HepG2 (cell line): ENCODE data around the gene CKAP2L. TPM values are rescaled to one million over a fixed set of nuclear protein-coding genes. Genes with fewer than 3 reads are reported as not detected.

Experiments
- ATRX ChIP-seq: sonication (generic); formaldehyde crosslinking; IDR thresholded peaks from 2 replicates; pipeline ENCODE4 v1.4.0; 2020; ENCODE audit warnings: missing genetic modification reagents, borderline replicate concordance
- BORCS8-MEF2B ChIP-seq: sonication (generic); formaldehyde crosslinking; IDR thresholded peaks from 2 replicates; pipeline ENCODE4 v1.8.0; 2022; ENCODE audit warnings: mild to moderate bottlenecking, missing genetic modification reagents
- GATAD1 ChIP-seq: IDR thresholded peaks from 2 replicates; pipeline ENCODE4 v1.6.1; 2016; ENCODE audit warnings: missing genetic modification reagents, missing compliant biosample characterization
- HOXA5 ChIP-seq: sonication (generic); formaldehyde crosslinking; IDR thresholded peaks from 2 replicates; pipeline ENCODE4 v1.4.0; 2020; ENCODE audit warnings: missing genetic modification reagents
- KDM4B ChIP-seq: sonication (generic); formaldehyde crosslinking; IDR thresholded peaks from 2 replicates; pipeline ENCODE4 v1.4.0; 2020; ENCODE audit warnings: missing genetic modification reagents
- MAFF ChIP-seq: IDR thresholded peaks from 2 replicates; pipeline ENCODE4 v1.6.1; 2011; ENCODE audit warnings: low read depth, low read length, improper control_type of control experiment
- MBNL3 ChIP-seq: fragments of 250-450 bp; sonication (Bioruptor Pico); conservative IDR thresholded peaks from 2 replicates; pipeline ENCODE4 v1.8.0; 2022; ENCODE audit warnings: mild to moderate bottlenecking, inconsistent platforms
- PHF5A ChIP-seq: IDR thresholded peaks from one replicate; pipeline ENCODE4 v1.6.1; 2018; ENCODE audit warnings: low read depth, missing genetic modification reagents; ENCODE audit not compliant: unreplicated experiment
- PLRG1 ChIP-seq: fragments of 450-650 bp; conservative IDR thresholded peaks from 2 replicates; pipeline ENCODE4 v1.6.1; 2016
- RARA ChIP-seq: IDR thresholded peaks from 2 replicates; pipeline ENCODE4 v1.6.1; 2016; ENCODE audit warnings: missing genetic modification reagents, missing compliant biosample characterization
- SOX5 ChIP-seq: IDR thresholded peaks from 2 replicates; pipeline ENCODE4 v1.6.1; 2016; ENCODE audit warnings: borderline replicate concordance
- SUZ12 ChIP-seq: fragments of 150-350 bp; IDR thresholded peaks from 2 replicates; pipeline ENCODE4 v1.6.1; 2014; ENCODE audit warnings: low read depth, low read length
- TBX3 ChIP-seq: fragments of 450-650 bp; IDR thresholded peaks from 2 replicates; pipeline ENCODE4 v1.6.1; 2017; ENCODE audit warnings: antibody characterized with exemption, mild to moderate bottlenecking, inconsistent platforms, borderline replicate concordance
- ZNF12 ChIP-seq: sonication (generic); formaldehyde crosslinking; IDR thresholded peaks from 2 replicates; pipeline ENCODE4 v1.5.0; 2020; ENCODE audit warnings: missing genetic modification reagents
- ZNF337 ChIP-seq: sonication (generic); formaldehyde crosslinking; IDR thresholded peaks from 2 replicates; pipeline ENCODE4 v1.5.1; 2020; ENCODE audit warnings: missing genetic modification reagents, low read depth, mild to moderate bottlenecking, borderline replicate concordance
- ZNF367 ChIP-seq: sonication (generic); formaldehyde crosslinking; IDR thresholded peaks from 2 replicates; pipeline ENCODE4 v1.4.0; 2020; ENCODE audit warnings: missing genetic modification reagents, borderline replicate concordance
- ZNF441 ChIP-seq: sonication (generic); formaldehyde crosslinking; IDR thresholded peaks from 2 replicates; pipeline ENCODE4 v1.7.0; 2021; ENCODE audit warnings: missing genetic modification reagents, borderline replicate concordance
- ZNF713 ChIP-seq: sonication (generic); formaldehyde crosslinking; IDR thresholded peaks from 2 replicates; pipeline ENCODE4 v1.4.0; 2020; ENCODE audit warnings: mild to moderate bottlenecking, missing genetic modification reagents
- polyA plus RNA-seq, 8 experiments: library from polyadenylated mRNA; depleted of rRNA in 3 of 8; stranded (reverse) in 7 of 8; unstranded in 1 of 8; fragments of >200 nt; fragmentation: Illumina TruSeq in 4 of 8; extraction: Trizol in 4 of 8; gene quantifications; 2 replicates each; pipeline versions ENCODE4 v1.2.1 to v1.2.3, GENCODE V29; 2011 to 2016; ENCODE audit warnings: low read depth in 4 of 8, missing spikeins in 1 of 8, mixed read lengths in 1 of 8; ENCODE audit not compliant: insufficient read depth in 1 of 8
- total RNA-seq, 5 experiments: library from RNA; depleted of rRNA; stranded (reverse); fragments of >200 nt; fragmentation: Illumina TruSeq; extraction: Trizol; gene quantifications; 2 replicates each; pipeline ENCODE4 v1.2.3, GENCODE V29; 2016; ENCODE audit warnings: low read depth in 1 of 5
- TF ChIP-seq, protein P1 (sequence below): sonication (generic); formaldehyde crosslinking; IDR thresholded peaks from 2 replicates; pipeline ENCODE4 v1.4.0; 2020; ENCODE audit warnings: missing genetic modification reagents
- TF ChIP-seq, protein P2 (sequence below): sonication (generic); formaldehyde crosslinking; IDR thresholded peaks from 2 replicates; pipeline ENCODE4 v1.4.0; 2020; ENCODE audit warnings: mild to moderate bottlenecking, missing genetic modification reagents
- TF ChIP-seq, protein P3 (sequence below): sonication (generic); formaldehyde crosslinking; IDR thresholded peaks from 2 replicates; pipeline ENCODE4 v1.8.0; 2022; ENCODE audit warnings: mild to moderate bottlenecking, missing genetic modification reagents; ENCODE audit not compliant: insufficient replicate concordance
- TF ChIP-seq, protein P4 (sequence below): sonication (generic); formaldehyde crosslinking; IDR thresholded peaks from 2 replicates; pipeline ENCODE4 v1.4.0; 2020; ENCODE audit warnings: missing genetic modification reagents, mild to moderate bottlenecking, borderline replicate concordance

CKAP2L gene
- total and polyA plus RNA-seq, 2 of the 13 experiments (the other 11 are each of a cell fraction or from before 2014, with no cell fraction given): 7.1 to 9.5 TPM

DNA sequence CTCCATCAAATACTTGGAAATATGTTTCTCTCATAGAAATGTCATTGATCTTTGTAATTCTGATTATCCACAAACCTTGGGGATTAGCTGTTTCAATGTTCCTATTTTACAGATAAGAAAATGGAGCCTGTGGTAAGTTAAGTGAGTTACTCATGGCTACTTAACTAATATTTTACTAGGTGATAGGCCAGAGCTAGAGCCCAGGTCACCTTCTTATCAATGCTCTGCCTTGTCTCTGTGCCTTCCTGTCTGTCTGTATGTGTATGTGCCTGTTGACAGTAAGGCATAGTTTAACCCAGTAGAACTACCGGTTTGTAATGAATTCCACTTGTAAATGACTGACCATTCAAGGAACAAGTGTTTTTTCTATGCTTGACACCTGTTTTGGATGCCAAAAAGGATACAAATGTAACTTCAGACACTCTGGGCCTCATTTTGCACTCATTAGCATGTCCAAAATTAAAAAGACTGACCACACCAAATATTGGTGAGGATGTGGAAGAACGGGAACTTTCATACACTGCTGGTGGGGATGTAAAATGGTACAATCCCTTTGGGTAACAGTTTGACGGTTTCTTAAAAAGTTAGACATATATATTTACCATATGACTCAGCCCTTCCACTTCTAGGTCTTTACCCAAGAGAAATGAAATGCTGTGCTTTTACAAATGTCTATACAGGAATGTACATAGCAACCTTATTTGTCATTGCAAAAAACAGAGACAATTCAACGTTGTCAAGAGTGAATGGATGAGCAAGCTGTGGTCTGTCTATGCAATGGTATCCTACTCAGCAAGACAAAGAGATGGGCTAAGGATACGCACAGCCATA lies 39.5 kb upstream of the CKAP2L start (continued):
- TF ChIP-seq, protein P1, sequence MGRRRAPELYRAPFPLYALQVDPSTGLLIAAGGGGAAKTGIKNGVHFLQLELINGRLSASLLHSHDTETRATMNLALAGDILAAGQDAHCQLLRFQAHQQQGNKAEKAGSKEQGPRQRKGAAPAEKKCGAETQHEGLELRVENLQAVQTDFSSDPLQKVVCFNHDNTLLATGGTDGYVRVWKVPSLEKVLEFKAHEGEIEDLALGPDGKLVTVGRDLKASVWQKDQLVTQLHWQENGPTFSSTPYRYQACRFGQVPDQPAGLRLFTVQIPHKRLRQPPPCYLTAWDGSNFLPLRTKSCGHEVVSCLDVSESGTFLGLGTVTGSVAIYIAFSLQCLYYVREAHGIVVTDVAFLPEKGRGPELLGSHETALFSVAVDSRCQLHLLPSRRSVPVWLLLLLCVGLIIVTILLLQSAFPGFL (CRISPR knock-in tag): no peak
- TF ChIP-seq BORCS8-MEF2B (CRISPR knock-in tag): no peak
- no peak for TF ChIP-seq ZNF337 (CRISPR knock-in tag)
- TF ChIP-seq ATRX (CRISPR knock-in tag): no peak
- TF ChIP-seq, protein P2, sequence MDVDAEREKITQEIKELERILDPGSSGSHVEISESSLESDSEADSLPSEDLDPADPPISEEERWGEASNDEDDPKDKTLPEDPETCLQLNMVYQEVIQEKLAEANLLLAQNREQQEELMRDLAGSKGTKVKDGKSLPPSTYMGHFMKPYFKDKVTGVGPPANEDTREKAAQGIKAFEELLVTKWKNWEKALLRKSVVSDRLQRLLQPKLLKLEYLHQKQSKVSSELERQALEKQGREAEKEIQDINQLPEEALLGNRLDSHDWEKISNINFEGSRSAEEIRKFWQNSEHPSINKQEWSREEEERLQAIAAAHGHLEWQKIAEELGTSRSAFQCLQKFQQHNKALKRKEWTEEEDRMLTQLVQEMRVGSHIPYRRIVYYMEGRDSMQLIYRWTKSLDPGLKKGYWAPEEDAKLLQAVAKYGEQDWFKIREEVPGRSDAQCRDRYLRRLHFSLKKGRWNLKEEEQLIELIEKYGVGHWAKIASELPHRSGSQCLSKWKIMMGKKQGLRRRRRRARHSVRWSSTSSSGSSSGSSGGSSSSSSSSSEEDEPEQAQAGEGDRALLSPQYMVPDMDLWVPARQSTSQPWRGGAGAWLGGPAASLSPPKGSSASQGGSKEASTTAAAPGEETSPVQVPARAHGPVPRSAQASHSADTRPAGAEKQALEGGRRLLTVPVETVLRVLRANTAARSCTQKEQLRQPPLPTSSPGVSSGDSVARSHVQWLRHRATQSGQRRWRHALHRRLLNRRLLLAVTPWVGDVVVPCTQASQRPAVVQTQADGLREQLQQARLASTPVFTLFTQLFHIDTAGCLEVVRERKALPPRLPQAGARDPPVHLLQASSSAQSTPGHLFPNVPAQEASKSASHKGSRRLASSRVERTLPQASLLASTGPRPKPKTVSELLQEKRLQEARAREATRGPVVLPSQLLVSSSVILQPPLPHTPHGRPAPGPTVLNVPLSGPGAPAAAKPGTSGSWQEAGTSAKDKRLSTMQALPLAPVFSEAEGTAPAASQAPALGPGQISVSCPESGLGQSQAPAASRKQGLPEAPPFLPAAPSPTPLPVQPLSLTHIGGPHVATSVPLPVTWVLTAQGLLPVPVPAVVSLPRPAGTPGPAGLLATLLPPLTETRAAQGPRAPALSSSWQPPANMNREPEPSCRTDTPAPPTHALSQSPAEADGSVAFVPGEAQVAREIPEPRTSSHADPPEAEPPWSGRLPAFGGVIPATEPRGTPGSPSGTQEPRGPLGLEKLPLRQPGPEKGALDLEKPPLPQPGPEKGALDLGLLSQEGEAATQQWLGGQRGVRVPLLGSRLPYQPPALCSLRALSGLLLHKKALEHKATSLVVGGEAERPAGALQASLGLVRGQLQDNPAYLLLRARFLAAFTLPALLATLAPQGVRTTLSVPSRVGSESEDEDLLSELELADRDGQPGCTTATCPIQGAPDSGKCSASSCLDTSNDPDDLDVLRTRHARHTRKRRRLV (CRISPR knock-in tag): 0 out of 2 replicates have a peak, but pooled peaks have one; percentile 65
- no peak for TF ChIP-seq ZNF367 (CRISPR knock-in tag)
- no peak for TF ChIP-seq MBNL3 (CRISPR knock-in tag)
- TF ChIP-seq PHF5A (CRISPR knock-in tag): no peak
- no peak for TF ChIP-seq PLRG1
- TF ChIP-seq, protein P3, sequence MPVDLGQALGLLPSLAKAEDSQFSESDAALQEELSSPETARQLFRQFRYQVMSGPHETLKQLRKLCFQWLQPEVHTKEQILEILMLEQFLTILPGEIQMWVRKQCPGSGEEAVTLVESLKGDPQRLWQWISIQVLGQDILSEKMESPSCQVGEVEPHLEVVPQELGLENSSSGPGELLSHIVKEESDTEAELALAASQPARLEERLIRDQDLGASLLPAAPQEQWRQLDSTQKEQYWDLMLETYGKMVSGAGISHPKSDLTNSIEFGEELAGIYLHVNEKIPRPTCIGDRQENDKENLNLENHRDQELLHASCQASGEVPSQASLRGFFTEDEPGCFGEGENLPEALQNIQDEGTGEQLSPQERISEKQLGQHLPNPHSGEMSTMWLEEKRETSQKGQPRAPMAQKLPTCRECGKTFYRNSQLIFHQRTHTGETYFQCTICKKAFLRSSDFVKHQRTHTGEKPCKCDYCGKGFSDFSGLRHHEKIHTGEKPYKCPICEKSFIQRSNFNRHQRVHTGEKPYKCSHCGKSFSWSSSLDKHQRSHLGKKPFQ (CRISPR knock-in tag): no peak
- peak; percentile 80 for TF ChIP-seq MAFF
- peak; percentile 47 for TF ChIP-seq GATAD1 (CRISPR knock-in tag)
- peak; percentile 70; the same call in 1 of the 2 replicates for TF ChIP-seq TBX3
- no peak for TF ChIP-seq SUZ12
- no peak for TF ChIP-seq ZNF713
- 0 out of 2 replicates have a peak, but pooled peaks have one; percentile 5 for TF ChIP-seq SOX5 (CRISPR knock-in tag)
- peak; percentile 92 for TF ChIP-seq ZNF12
- TF ChIP-seq RARA (CRISPR knock-in tag): peak; percentile 85
- peak; percentile 27; the same call in 1 of the 2 replicates for TF ChIP-seq ZNF441
- TF ChIP-seq KDM4B (CRISPR knock-in tag): no peak
- TF ChIP-seq HOXA5: no peak
- TF ChIP-seq, protein P4, sequence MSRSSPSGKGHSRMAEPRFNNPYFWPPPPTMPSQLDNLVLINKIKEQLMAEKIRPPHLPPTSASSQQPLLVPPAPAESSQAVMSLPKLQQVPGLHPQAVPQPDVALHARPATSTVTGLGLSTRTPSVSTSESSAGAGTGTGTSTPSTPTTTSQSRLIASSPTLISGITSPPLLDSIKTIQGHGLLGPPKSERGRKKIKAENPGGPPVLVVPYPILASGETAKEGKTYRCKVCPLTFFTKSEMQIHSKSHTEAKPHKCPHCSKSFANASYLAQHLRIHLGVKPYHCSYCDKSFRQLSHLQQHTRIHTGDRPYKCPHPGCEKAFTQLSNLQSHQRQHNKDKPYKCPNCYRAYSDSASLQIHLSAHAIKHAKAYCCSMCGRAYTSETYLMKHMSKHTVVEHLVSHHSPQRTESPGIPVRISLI: peak; percentile 73; the same call in 1 of the 2 replicates
